ENCODE measurements around the gene TRIP13.
"Not testable (repeated sequence)": the region's sequence is repeated elsewhere in the genome, so short reads cannot be mapped to it uniquely, and the experiment has no call there.

TRIP13 gene

GRCh38 chr5:872301-872700 lies 20.4 kb upstream of the TRIP13 start:
- DNase-seq (ENCODE audit: low read depth) = no peak

- no peak for DNase-seq (ENCODE audit: low read depth)
Measured at GRCh38 chr5:873328-873727, 19.4 kb upstream of the TRIP13 start.

- no peak for DNase-seq (ENCODE audit: low read depth)
Measured at GRCh38 chr5:875931-876330, 16.8 kb upstream of the TRIP13 start.

GRCh38 chr5:876398-877365 lies 16.0 kb upstream of the TRIP13 start:
- no peak for DNase-seq (ENCODE audit: low read depth)

- no peak for DNase-seq (ENCODE audit: low read depth)
Measured at GRCh38 chr5:878125-878524, 14.6 kb upstream of the TRIP13 start.

GRCh38 chr5:878677-879076 lies 14.0 kb upstream of the TRIP13 start:
- DNase-seq (ENCODE audit: low read depth) = not testable (repeated sequence)

- DNase-seq (ENCODE audit: low read depth) = no peak
Measured at GRCh38 chr5:880816-881550, 11.7 kb upstream of the TRIP13 start.

GRCh38 chr5:881551-881935 lies 11.1 kb upstream of the TRIP13 start:
- DNase-seq (ENCODE audit: low read depth) = no peak

GRCh38 chr5:882253-883183 lies 10.2 kb upstream of the TRIP13 start:
- DNase-seq (ENCODE audit: low read depth) = no peak

GRCh38 chr5:883475-884181 lies 9.1 kb upstream of the TRIP13 start:
- no peak for DNase-seq (ENCODE audit: low read depth)

- no peak for DNase-seq (ENCODE audit: low read depth)
Measured at GRCh38 chr5:884345-885126, 8.1 kb upstream of the TRIP13 start.

GRCh38 chr5:885127-885442 lies 7.6 kb upstream of the TRIP13 start:
- no peak for DNase-seq (ENCODE audit: low read depth)

- no peak for DNase-seq (ENCODE audit: low read depth)
Measured at GRCh38 chr5:885529-885928, 7.2 kb upstream of the TRIP13 start.

- no peak for DNase-seq (ENCODE audit: low read depth)
Measured at GRCh38 chr5:886036-886435, 6.6 kb upstream of the TRIP13 start.

GRCh38 chr5:886716-887325 lies 5.9 kb upstream of the TRIP13 start:
- DNase-seq (ENCODE audit: low read depth) = no peak

GRCh38 chr5:887947-888637 lies 4.6 kb upstream of the TRIP13 start:
- no peak for DNase-seq (ENCODE audit: low read depth)

GRCh38 chr5:888638-889035 lies 4.0 kb upstream of the TRIP13 start:
- no peak for DNase-seq (ENCODE audit: low read depth)

- DNase-seq (ENCODE audit: low read depth) = no peak
Measured at GRCh38 chr5:889075-889710, 3.5 kb upstream of the TRIP13 start.

GRCh38 chr5:891117-891836 lies 1.4 kb upstream of the TRIP13 start:
- no peak for DNase-seq (ENCODE audit: low read depth)

Data from activated T-cell treated with anti-CD3 and anti-CD28 coated beads for 1 hour (primary cell).